ENCODE measurements around the gene CERK. TPM values are rescaled to one million over a fixed set of nuclear protein-coding genes. Genes with fewer than 3 reads are reported as not detected.

Gene CERK
- polyA plus RNA-seq, 1 of the 3 experiments (the other 2 are of a cell fraction), result 32.6 TPM

- POLR2A ChIA-PET, result no interaction called here
- CTCF ChIA-PET, result interaction anchor here (0.6 to 3.3 kb wide), 25 partner anchors 9 to 395 kb away, joined by 3 to 33 read pairs (median 4); no protein-coding TSS in a partner anchor
Observed at GRCh38 chr22:46758867-46759290, 20.8 kb upstream of the CERK start.

More at GRCh38 chr22:46758867-46759290, 20.8 kb upstream of the CERK start:
- TF ChIP-seq TCF12 (IDR thresholded peaks at IDR 0.05), result no peak
- TF ChIP-seq YY1 (IDR thresholded peaks at IDR 0.05; ENCODE audit: low read depth), result no peak
- no peak for TF ChIP-seq REST (IDR thresholded peaks at IDR 0.05; ENCODE audit: low read depth, low read length)
- TF ChIP-seq GATA2 (CRISPR knock-in tag; IDR thresholded peaks at IDR 0.05), result no peak
- no peak for TF ChIP-seq GABPA (IDR thresholded peaks at IDR 0.05; ENCODE audit: low read depth)
- TF ChIP-seq RFX5 (IDR thresholded peaks at IDR 0.05; ENCODE audit: low read length), result no peak
- no peak for TF ChIP-seq MEF2A (IDR thresholded peaks at IDR 0.05; ENCODE audit: borderline replicate concordance, low read depth)
- no peak for TF ChIP-seq JUND (IDR thresholded peaks at IDR 0.05)
- TF ChIP-seq MXI1 (IDR thresholded peaks at IDR 0.05; ENCODE audit: low read depth, low read length), result no peak
- TF ChIP-seq SIN3A (IDR thresholded peaks at IDR 0.05; ENCODE audit: borderline replicate concordance, low read depth, low read length), result no peak
- TF ChIP-seq CTCF (IDR thresholded peaks at IDR 0.05), result peak; percentile 75
- no peak for TF ChIP-seq POLR2AphosphoS5 (IDR thresholded peaks at IDR 0.05; ENCODE audit: low read depth, low read length)
- TF ChIP-seq RAD21 (IDR thresholded peaks at IDR 0.05; ENCODE audit: low read length), result peak; percentile 61
- peak; percentile 48 for TF ChIP-seq SMC3 (IDR thresholded peaks at IDR 0.05; ENCODE audit: low read depth, low read length)
- no peak for TF ChIP-seq USF1 (IDR thresholded peaks at IDR 0.05; ENCODE audit: borderline replicate concordance, low read depth)
- H3K9ac ChIP-seq, result no peak overlapping the region
- H3K79me2 ChIP-seq (ENCODE audit: insufficient read depth), result peaks cover 35% of the 10 kb centered on the region
- peaks cover 0 to 3% of the 10 kb centered on the region in 2 experiments for H3K36me3 ChIP-seq (replicated peaks in 1 of 2; ENCODE audit: control insufficient read depth in 1 of 2, insufficient read depth in 2 of 2, low read length in 1 of 2)
- no peaks in the 10 kb centered on the region; the same call in 1 of the 2 replicates for H3K9me3 ChIP-seq
- H3F3A ChIP-seq (replicated peaks; ENCODE audit: insufficient read depth), result peaks cover 19% of the 10 kb centered on the region
- peak; percentile 50 for DNase-seq
- H3K27ac ChIP-seq (ENCODE audit: low read depth in 2 of 2, low read length in 1 of 2), result no peak overlapping the region
- no peaks in the 10 kb centered on the region for H3K27me3 ChIP-seq (ENCODE audit: insufficient read depth)
- H3K4me3 ChIP-seq (ENCODE audit: low read depth in 2 of 2, low read length in 1 of 2), result no peak overlapping the region
- peaks cover 14 to 23% of the 10 kb centered on the region in 2 experiments; a peak in 3 of 4 replicates for H3K4me1 ChIP-seq (ENCODE audit: control insufficient read depth in 1 of 2, insufficient read depth in 2 of 2, low read depth in 1 of 2, low read length in 1 of 2)
- WGBS (ENCODE audit: low lambda C conversion rate), result 57% methylated on average over 6 of the region's 6 CpGs
- H2AFZ ChIP-seq (ENCODE audit: low read depth), result no peak overlapping the region
- H3K4me2 ChIP-seq, result no peak overlapping the region
- 0 out of 2 replicates have a peak, but pooled peaks cover 3% of the 10 kb centered on the region for H4K20me1 ChIP-seq (ENCODE audit: insufficient read depth)
- no peaks in the 10 kb centered on the region for H3K9me2 ChIP-seq
